ENCODE measurements around the gene GLG1.
"Not testable (repeated sequence)": the region's sequence is repeated elsewhere in the genome, so short reads cannot be mapped to it uniquely, and the experiment has no call there.

Gene GLG1

GRCh38 chr16:74524926-74525325, 82.0 kb downstream of the GLG1 start:
- DNase-seq: no peak

GRCh38 chr16:74524117-74524516, 82.8 kb downstream of the GLG1 start:
- no peak for DNase-seq

- not testable (repeated sequence) for DNase-seq
Measured at GRCh38 chr16:74523706-74524105, 83.2 kb downstream of the GLG1 start.

GRCh38 chr16:74522160-74522559, 84.8 kb downstream of the GLG1 start:
- no peak for DNase-seq

- no peak for DNase-seq
Measured at GRCh38 chr16:74521691-74522090, 85.2 kb downstream of the GLG1 start.

GRCh38 chr16:74518934-74519333, 88.0 kb downstream of the GLG1 start:
- DNase-seq: not testable (repeated sequence)

GRCh38 chr16:74511961-74512360, 95.0 kb downstream of the GLG1 start:
- DNase-seq: no peak

GRCh38 chr16:74505011-74505410, 101.9 kb downstream of the GLG1 start:
- DNase-seq: no peak

GRCh38 chr16:74503412-74503811, 103.5 kb downstream of the GLG1 start:
- no peak for DNase-seq

GRCh38 chr16:74501484-74502478, 105.1 kb downstream of the GLG1 start:
- DNase-seq: no peak

GRCh38 chr16:74500907-74501306, 106.0 kb downstream of the GLG1 start:
- DNase-seq: no peak

GRCh38 chr16:74499114-74499513, 107.8 kb downstream of the GLG1 start:
- DNase-seq: no peak

GRCh38 chr16:74497761-74498160, 109.2 kb downstream of the GLG1 start:
- no peak for DNase-seq

GRCh38 chr16:74496054-74496453, 110.9 kb downstream of the GLG1 start:
- DNase-seq: no peak

GRCh38 chr16:74492976-74493375, 113.9 kb downstream of the GLG1 start:
- no peak for DNase-seq

GRCh38 chr16:74487634-74488495, 119.0 kb downstream of the GLG1 start:
- DNase-seq: no peak

GRCh38 chr16:74485916-74486315, 121.0 kb downstream of the GLG1 start:
- DNase-seq: no peak

- no peak for DNase-seq
Measured at GRCh38 chr16:74480150-74481029, 126.5 kb downstream of the GLG1 start.

GRCh38 chr16:74477226-74477625, 129.7 kb downstream of the GLG1 start:
- no peak for DNase-seq

GRCh38 chr16:74474416-74474815, 132.5 kb downstream of the GLG1 start:
- DNase-seq: no peak

- DNase-seq: no peak
Measured at GRCh38 chr16:74472540-74472939, 134.4 kb downstream of the GLG1 start.

- no peak for DNase-seq
Measured at GRCh38 chr16:74472010-74472409, 134.9 kb downstream of the GLG1 start.

Data from CD4-positive, alpha-beta T cell treated with Interleukin-17A for 1 hour (primary cell).